ENCODE results near the gene CLCN2.

DNA sequence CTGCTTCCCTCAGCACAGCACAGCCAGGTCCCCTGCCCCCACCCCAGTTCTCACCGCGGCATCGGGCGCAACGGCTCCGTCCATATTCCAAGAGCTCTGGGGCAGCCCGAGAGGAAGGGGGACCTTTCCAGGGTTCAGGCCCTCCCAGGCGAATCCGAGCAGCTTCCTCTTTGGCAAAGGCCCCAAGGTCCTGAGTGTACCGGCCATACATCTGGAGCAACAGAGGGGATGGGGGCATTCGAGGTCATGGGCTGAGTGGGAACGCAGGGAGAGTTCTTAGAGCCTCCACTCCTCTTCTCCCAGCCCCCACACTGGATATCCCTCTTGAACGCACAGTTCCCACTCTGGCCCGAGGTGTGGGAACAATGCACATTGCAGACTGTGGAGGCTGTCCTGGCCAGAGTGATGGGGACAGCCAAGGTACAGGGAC, 2.5 kb downstream of the CLCN2 start:
- no peak for TF ChIP-seq CHD4 (IDR thresholded peaks at IDR 0.05; ENCODE audit: borderline replicate concordance)
- TF ChIP-seq, protein P1, sequence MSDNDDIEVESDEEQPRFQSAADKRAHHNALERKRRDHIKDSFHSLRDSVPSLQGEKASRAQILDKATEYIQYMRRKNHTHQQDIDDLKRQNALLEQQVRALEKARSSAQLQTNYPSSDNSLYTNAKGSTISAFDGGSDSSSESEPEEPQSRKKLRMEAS (IDR thresholded peaks at IDR 0.05) = no peak
- TF ChIP-seq KDM5A (IDR thresholded peaks at IDR 0.05) = no peak
- no peak for TF ChIP-seq JUNB (IDR thresholded peaks at IDR 0.05)
- TF ChIP-seq, protein P2, sequence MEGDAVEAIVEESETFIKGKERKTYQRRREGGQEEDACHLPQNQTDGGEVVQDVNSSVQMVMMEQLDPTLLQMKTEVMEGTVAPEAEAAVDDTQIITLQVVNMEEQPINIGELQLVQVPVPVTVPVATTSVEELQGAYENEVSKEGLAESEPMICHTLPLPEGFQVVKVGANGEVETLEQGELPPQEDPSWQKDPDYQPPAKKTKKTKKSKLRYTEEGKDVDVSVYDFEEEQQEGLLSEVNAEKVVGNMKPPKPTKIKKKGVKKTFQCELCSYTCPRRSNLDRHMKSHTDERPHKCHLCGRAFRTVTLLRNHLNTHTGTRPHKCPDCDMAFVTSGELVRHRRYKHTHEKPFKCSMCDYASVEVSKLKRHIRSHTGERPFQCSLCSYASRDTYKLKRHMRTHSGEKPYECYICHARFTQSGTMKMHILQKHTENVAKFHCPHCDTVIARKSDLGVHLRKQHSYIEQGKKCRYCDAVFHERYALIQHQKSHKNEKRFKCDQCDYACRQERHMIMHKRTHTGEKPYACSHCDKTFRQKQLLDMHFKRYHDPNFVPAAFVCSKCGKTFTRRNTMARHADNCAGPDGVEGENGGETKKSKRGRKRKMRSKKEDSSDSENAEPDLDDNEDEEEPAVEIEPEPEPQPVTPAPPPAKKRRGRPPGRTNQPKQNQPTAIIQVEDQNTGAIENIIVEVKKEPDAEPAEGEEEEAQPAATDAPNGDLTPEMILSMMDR (IDR thresholded peaks at IDR 0.05) = no peak
- TF ChIP-seq, protein P3, sequence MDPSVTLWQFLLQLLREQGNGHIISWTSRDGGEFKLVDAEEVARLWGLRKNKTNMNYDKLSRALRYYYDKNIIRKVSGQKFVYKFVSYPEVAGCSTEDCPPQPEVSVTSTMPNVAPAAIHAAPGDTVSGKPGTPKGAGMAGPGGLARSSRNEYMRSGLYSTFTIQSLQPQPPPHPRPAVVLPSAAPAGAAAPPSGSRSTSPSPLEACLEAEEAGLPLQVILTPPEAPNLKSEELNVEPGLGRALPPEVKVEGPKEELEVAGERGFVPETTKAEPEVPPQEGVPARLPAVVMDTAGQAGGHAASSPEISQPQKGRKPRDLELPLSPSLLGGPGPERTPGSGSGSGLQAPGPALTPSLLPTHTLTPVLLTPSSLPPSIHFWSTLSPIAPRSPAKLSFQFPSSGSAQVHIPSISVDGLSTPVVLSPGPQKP (IDR thresholded peaks at IDR 0.05; ENCODE audit: low read depth, low read length) = no peak
- TF ChIP-seq POLR2A (IDR thresholded peaks at IDR 0.05; ENCODE audit: low read length) = no peak
- TF ChIP-seq ZNF302 (CRISPR knock-in tag; IDR thresholded peaks at IDR 0.05) = no peak
- TF ChIP-seq EP300 (IDR thresholded peaks at IDR 0.05) = no peak
- TF ChIP-seq ZFP36 (IDR thresholded peaks at IDR 0.05; ENCODE audit: borderline replicate concordance, partially characterized antibody) = no peak
- TF ChIP-seq JUN (IDR thresholded peaks at IDR 0.05) = no peak

Measured in A549 (cell line).